Right cardiac atrium (tissue), 5 donors: ENCODE measurements around the gene C2orf49. TPM values are rescaled to one million over a fixed set of nuclear protein-coding genes. Genes with fewer than 3 reads are reported as not detected.

Experiments used
- ATAC-seq, 2 donors: fragments of 200-7000 bp; cut with Tn5 transposase; one replicate each; pipeline versions ENCODE4 v1.8.0 to v1.9.1; 2020; ENCODE audit warnings: moderate library complexity in 2 of 2, mild to moderate bottlenecking in 1 of 2
- DNase-seq, 3 donors: peaks; one replicate each; pipeline ENCODE4 v3.0.0-alpha.2; 2020
- H3K27ac ChIP-seq: one replicate; pipeline ENCODE4 v1.5.1; 2013; ENCODE audit warnings: mild to moderate bottlenecking, low read length, control low read depth, moderate library complexity
- H3K27me3 ChIP-seq: one replicate; pipeline ENCODE4 v1.6.1; 2013; ENCODE audit not compliant: control insufficient read depth, insufficient read depth
- H3K4me1 ChIP-seq: one replicate; pipeline ENCODE4 v1.6.1; 2013; ENCODE audit warnings: low read length; ENCODE audit not compliant: control insufficient read depth, insufficient read depth
- H3K4me3 ChIP-seq: one replicate; pipeline ENCODE4 v1.5.1; 2013; ENCODE audit warnings: low read length, control low read depth
- H3K9me3 ChIP-seq: one replicate; pipeline ENCODE4 v1.6.1; 2013; ENCODE audit warnings: low read length; ENCODE audit not compliant: control insufficient read depth
- WGBS: extraction: QIAGEN DNeasy Blood & Tissue Kit; methylation state at CpG from one replicate; pipeline ENCODE4 v1.1.7; 2013; 5-methylcytosine and 5-hydroxymethylcytosine counted together
- intact Hi-C, 4 donors: fragments of 100-400 bp; cut with DNase I; formaldehyde crosslinking; loops; one replicate each; pipeline versions ENCODE4 v1.11.0 to v1.14.0; 2022 to 2023
- polyA plus RNA-seq: library from polyadenylated mRNA; stranded (reverse); fragments of 200-250 nt; gene quantifications from one replicate; pipeline ENCODE4 v1.2.3, GENCODE V29; 2013
- total RNA-seq, 4 donors: library from RNA; stranded (reverse); fragmentation: NEBNext Ultra II Directional; extraction: Animal tissue kit (Norgen Biotek cat#: 25700); gene quantifications; one replicate each; pipeline ENCODE4 v1.2.1, GENCODE V29; 2021
- donor health status: healthy with polysubstance abuse.
- donor health status: DM: no; HTN: yes; CAD: no.
- donor health status: DM: no; HTN: no; CAD: no.
- donor health status: DM: no; HTN: yes; CAD: no; lungs with severe emphysema.
- donor health status: DM: yes; HTN: yes; CAD: no.

The C2orf49 gene
- total and polyA plus RNA-seq, 5 donors = 13.2 to 20.3 (median 15.8) TPM

DNA sequence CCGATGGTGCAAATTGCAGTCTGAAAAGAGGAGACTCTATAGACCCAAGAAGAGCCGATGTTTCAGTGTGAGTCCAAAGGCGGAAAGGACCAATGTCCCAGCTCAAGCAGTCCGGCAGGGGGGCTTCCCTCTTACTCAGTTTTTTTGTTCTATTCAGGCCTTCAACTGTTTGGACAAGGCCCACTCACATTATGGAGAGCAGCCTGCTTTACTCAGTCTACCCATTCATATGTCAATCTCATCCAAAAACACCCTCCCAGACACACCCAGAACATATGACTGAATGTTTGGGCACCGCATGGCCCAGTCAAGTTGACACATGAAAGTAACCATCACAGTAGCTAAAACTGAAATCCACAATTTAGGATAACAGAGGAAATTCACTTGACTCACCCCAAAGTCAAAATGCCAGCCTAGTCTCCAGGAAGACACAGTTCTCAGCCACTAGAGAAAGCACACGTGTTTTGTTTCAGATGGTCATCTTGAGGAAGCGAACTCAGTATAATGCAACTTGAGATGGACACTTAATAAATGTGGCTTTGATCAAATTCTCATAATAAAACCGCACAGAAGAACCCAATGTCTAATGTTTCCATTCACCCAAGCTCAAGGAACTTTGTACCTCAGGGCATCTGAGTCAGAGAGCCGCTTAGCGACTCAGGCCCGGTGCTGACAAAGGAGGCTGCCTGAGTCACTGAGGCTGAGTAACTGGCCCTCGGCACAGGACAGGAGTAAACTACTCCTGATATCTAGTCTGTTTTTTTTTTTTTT lies 59.1 kb downstream of the C2orf49 start:
- DNase-seq (peak in 1 of 3 donors; percentile 35), ATAC-seq (no peak)
- Histone ChIP-seq H3K4me3 (peak overlapping the region; percentile 85), H3K27me3 (no peaks in the 10 kb centered on the region), H3K4me1 (peaks cover 14% of the 10 kb centered on the region), H3K27ac (peak overlapping the region; percentile 23), H3K9me3 (no peaks in the 10 kb centered on the region)
- intact Hi-C loops = no loop called here
- 81% methylated on average over 12 of the region's 12 CpGs for WGBS

DNA sequence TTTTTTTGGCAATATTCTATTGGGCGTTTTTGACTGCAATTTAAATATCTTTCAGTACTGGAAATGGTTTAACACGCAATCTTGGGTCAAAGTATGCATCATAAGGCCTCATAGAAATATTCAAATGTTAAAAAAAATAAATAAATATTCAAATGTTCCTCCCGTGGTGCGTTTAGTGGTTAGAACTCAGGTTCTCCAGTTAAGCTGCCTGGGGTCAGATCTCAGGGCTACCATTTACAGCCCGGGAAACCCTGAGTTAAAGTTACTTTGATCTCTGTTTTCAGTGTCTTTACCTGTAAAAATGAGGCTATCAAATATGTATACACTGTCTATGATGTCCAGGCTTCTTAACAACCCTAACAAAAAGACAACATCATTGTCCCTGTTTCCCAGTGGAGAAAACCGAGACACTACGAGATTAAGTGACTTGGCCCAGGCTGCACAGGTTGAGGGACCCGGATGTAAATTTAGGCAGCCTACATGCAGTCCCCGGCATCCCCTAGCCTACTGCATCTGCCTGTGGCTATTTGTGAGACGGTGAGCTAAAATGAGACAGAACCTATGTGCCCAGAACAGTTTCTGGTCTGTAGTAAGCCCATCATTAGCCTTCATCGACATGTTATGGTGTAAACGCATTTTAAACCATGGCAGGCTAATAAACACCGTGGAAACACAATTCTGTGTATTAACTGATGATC lies 59.8 kb downstream of the C2orf49 start:
- DNase-seq (no peak), ATAC-seq (no peak)
- intact Hi-C loops = no loop called here
- peak overlapping the region; percentile 70 for H3K27ac ChIP-seq
- H3K4me3 ChIP-seq = peak overlapping the region; percentile 85
- H3K4me1 ChIP-seq = peaks cover 11% of the 10 kb centered on the region
- 69% methylated on average over 13 of the region's 13 CpGs for WGBS
- no peaks in the 10 kb centered on the region for H3K9me3 ChIP-seq
- H3K27me3 ChIP-seq = no peaks in the 10 kb centered on the region

DNA sequence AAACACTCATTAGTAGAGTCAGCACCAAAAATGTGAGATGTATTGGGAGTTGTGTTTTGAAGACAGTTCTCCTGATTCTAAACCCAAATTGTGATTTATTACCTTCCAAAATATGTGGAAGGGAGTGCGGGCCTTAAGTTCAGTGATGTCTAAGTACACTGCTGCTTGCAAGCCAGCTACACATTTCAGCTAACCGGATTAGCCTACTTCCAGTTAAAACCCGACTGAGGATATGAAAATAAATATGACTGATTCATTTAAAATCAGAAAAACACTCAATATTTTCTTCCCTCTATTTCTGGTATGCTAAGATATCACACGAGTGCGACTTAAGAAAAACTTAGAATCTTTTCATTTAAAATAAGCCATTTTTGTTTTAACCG lies 60.6 kb downstream of the C2orf49 start:
- peaks cover 11% of the 10 kb centered on the region for H3K4me1 ChIP-seq
- H3K27ac ChIP-seq = peak overlapping the region; percentile 86
- WGBS = 32% methylated on average over 6 of the region's 6 CpGs
- intact Hi-C loops = no loop called here
- no peaks in the 10 kb centered on the region for H3K9me3 ChIP-seq
- H3K27me3 ChIP-seq = no peaks in the 10 kb centered on the region
- DNase-seq (no peak), ATAC-seq (no peak)
- H3K4me3 ChIP-seq = peak overlapping the region; percentile 85

DNA sequence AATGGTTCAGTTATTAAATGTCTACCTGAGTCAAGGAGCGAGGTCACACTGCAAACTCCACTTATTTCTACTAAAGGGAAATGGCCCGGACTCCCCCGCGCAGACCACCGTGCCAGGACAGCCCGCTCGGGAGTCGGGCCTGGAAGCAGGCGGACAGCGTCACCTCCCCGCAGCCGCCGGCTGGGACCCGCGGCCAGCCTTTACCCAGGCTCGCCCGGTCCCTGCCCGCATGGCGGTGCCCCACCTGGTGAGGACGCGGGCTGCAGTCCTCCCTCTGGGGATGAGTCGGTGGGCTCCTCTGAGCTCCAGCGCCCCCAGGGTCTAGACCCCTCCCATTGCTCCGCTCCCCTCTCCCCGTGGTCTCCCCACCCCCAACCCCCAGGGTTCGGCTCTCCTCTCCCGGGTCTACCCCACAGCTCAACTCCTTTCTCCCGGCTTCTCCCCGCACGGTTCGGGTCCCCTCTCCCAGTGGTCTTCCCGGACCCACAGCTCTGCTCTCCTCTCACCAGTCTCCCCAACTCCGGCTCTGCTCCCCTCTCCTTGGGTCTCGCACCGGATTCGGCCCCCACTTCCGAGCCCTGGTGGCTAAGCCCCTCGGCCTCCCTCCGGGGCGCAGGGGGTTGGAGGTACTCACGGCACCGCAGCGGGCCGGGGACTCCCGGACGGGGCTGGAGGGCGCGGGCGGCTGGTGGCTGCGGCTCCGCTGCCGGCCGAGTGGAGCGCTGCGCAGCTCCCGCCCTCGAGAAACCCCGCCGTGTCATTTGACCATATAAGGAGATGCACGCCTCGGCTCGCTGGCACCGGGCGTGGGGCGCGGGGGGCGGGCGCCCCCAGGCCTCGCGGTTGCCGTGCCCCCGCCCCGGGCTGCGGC lies 61.2 kb downstream of the C2orf49 start, which contains the start of gene FHL2:
FHL2 (minus strand) TSS at position 716 of the 871 bp plus-strand sequence. CDS start 12,535 bp downstream, outside the sequence.
- Histone ChIP-seq H3K4me1 (peaks cover 11% of the 10 kb centered on the region), H3K27ac (peak within 1 kb of the TSS; percentile 86), H3K4me3 (peak within 1 kb of the TSS; percentile 85), H3K9me3 (no peaks in the 10 kb centered on the region), H3K27me3 (no peaks in the 10 kb centered on the region)
- DNase-seq (peak; percentile 74 to 88 (median 86)), ATAC-seq (peak; percentile 90 to 91)
- intact Hi-C loops = no loop called here
- 1% methylated on average over 74 of the region's 74 CpGs for WGBS

Other genes with a start within 250 kb of the C2orf49 start
- gene GPR45, start 95.8 kb upstream of the C2orf49 start, total RNA-seq = not detected
- not detected for gene GPR45, start 95.8 kb upstream of the C2orf49 start, polyA plus RNA-seq
- 10 to 100 TPM in 3 of 4 donors, 1 to 10 TPM in 1; 9.9 to 12.5 (median 11.8) TPM for gene TGFBRAP1, start 7.8 kb upstream of the C2orf49 start, total RNA-seq
- 3.6 TPM for gene TGFBRAP1, start 7.8 kb upstream of the C2orf49 start, polyA plus RNA-seq
- 100 to 1,000 TPM; 423 to 631 (median 511) TPM for gene FHL2, start 61.5 kb downstream of the C2orf49 start, total RNA-seq
- gene FHL2, start 61.5 kb downstream of the C2orf49 start, polyA plus RNA-seq = 410 TPM